Fibroblast of skin of right quadriceps (primary cell): ENCODE data around the gene RPL29.

Experiments
- DNase-seq: peaks from one replicate; pipeline ENCODE4 v3.0.0-alpha.2; 2013

The RPL29 gene

GRCh38 chr3:51961602-51962569 lies 33.8 kb downstream of the RPL29 start:
- DNase-seq, result no peak

GRCh38 chr3:51961011-51961410 lies 34.7 kb downstream of the RPL29 start:
- DNase-seq, result no peak

DNA sequence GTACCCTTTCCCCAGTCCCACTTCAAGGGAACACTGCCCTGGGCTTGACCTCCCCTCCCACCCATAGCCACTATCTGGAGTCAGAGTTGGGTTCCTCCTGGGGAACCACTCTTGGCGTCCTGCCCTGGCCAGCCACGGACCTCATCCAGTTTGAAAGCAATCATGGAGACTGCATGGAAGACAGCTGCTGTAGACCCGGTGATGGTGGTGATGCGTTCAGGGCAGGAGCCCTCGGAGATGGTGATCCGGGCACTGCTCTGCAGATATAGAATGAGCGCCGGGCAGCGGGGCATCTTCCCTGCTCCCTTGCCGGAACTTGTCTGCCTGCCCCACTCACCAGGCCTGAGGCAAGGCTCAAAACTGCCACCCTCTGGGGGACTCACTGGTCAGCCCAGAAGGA lies 35.3 kb downstream of the RPL29 start:
- DNase-seq, result no peak

DNA sequence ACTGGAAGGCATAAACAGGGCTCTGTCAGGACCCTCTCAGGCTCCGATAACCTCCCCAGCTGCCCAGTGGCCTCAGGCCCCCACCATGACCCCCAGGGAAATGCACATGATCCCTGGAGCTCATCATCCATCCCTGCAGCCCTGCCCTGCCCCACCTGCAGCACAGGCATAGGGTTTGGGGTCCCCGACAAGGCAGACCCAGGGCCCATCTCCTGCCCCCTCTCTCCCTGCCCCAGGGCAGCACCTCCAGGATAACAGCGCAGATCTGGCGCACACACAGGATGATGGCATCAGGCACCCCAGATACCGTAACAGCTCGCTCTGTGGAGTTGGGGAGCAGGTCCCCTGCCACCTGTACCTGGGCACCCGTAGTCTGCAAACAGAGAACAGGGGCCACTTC lies 36.0 kb downstream of the RPL29 start:
- DNase-seq, result no peak

GRCh38 chr3:51958603-51959521 lies 36.8 kb downstream of the RPL29 start:
- no peak for DNase-seq

DNA sequence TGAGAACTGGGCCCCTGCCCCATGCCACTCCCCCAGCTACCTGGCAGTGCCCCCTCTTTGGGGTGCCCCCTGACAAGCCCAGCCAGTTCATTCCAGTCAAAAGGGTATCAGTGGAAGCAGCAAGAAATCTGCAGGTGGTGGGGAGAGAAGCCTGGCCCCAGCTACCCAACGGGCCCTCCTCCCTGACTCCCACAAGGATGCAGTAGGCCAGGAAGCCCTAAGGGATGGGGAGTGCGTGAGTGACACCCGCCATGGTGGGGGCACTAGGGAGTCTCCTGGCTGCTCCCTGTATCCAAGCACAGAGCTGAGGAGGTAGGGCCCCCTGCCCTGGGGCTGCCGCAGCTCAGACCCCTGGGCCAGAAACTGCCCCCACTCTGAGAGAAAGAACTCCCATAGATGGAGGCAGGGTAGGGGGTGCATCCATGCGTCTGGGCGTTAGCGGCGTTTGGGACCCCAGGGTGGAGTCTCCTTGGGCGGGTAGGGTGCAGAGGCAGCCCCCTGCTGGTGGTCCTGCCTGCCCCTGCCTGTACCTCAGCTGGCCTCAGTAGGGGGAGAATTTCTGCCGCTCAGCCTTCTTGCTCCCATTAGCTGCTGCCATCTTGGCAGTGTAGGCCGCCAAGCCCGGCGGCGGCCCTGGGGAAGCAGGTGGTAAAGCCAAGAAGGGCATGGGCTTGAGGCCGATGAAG lies 38.0 kb downstream of the RPL29 start:
- no peak for DNase-seq

GRCh38 chr3:51955893-51956770 lies 39.6 kb downstream of the RPL29 start:
- DNase-seq, result peak; percentile 39

DNA sequence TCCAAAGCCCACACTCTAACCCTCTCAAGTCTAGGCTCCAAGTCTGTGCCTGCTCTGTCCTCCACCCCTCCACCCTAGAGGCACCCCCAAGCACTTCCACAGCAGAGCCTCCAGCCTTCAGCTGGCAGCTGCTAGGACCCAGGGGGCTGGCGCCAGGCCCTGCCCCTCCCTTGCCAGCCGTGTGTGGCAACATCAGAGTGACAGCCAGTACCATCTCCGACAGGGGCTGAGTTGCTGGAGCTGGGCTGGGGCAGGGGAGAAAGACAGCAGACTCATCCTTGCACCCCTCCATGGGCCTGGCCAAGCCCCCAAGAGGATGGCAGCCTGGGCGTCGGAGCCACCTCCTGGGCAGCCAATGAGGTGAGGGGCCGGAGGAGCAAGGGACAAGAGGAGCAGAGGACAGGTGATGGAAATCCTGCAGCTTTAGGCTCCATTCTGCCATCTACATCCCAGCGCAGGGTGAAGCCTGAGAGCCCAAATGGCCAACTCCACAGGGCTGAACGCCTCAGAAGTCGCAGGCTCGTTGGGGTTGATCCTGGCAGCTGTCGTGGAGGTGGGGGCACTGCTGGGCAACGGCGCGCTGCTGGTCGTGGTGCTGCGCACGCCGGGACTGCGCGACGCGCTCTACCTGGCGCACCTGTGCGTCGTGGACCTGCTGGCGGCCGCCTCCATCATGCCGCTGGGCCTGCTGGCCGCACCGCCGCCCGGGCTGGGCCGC lies 40.4 kb downstream of the RPL29 start, which contains the start of gene GPR62:
Gene GPR62, plus strand, starts transcription at position 207 of the 718 bp plus-strand sequence. Its CDS starts 272 bp downstream, at position 479.
- no peak for DNase-seq

GRCh38 chr3:51954713-51955112 lies 41.0 kb downstream of the RPL29 start:
- DNase-seq, result no peak

DNA sequence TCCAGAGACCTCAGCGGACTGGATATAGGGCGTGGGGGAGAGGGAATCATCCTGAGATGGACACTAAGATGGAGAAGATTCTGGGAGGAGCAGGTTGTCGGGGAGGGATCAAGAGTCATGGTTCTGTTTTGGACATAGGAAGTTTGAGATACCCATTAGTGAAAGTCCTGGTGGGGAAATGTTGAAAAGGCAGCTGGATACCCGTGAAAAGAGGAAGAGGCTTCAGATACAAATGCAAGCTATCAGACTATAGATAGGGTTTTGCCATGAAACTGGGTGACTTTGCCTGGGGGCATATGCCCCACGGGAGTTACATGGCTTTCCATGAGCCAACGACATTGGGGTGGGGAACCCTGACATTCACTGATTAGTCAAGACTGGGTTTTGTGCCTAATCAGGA lies 41.6 kb downstream of the RPL29 start:
- DNase-seq, result no peak

DNA sequence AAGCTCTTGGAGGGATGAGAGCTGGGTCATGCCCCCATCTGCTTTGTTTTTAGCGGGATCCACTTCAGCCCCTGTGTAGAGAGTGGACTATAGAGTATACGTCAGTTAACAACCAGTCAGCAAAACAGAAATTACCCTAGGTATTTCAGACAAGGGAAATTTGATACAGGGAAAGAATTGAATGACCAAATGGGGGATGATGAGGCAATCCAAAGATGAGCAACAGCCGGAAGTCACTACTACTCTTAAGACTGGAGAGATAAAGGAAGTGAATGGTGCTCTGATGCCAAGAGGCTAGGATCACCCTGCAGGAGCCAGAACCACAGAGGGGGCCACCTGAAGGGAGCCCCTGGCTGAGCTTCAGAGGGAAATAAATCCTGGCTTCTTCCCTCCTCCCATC lies 42.2 kb downstream of the RPL29 start:
- peak; percentile 68 for DNase-seq

DNA sequence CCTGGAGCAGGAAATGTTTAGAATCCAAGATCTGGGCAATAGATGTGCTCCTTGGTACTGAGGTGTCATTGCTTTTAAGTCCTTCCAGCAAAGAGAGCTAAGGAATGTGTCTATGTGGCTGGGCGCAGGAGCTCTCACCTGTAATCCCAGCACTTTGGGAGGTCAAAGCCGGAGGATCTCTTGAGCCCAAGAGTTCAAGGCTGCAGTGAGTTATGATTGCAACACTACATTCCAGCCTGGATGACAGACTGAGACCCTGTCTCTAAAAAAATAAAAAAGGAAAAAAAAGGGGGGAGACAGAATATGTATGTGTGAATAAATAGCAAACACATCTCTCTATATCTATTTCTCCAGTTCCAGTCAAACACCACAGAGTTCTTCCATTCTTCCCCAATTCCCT lies 44.8 kb downstream of the RPL29 start:
- no peak for DNase-seq

DNA sequence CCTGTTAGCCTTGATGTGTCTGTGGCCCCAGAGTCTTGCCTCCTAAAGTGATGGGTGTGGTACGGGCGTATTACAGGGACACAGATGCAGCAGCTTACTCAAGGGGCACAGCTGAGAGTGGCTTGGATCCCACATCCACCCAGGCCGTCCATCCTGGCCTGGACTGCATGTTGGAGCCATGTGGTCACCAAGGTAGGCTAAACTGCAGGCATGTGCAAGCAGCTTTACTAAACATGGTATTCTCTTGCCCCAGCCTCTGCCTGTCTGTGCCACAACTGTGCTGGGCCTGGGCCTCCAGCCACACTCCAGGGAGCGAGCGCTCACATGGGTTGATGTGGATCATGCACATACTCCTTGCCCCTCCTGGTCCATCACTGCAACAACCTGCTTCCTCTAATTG lies 46.6 kb downstream of the RPL29 start:
- DNase-seq, result no peak

GRCh38 chr3:51948016-51948580 lies 47.6 kb downstream of the RPL29 start:
- DNase-seq, result no peak

GRCh38 chr3:51947215-51947900 lies 48.3 kb downstream of the RPL29 start:
- no peak for DNase-seq

GRCh38 chr3:51946796-51947195 lies 48.9 kb downstream of the RPL29 start:
- no peak for DNase-seq

DNA sequence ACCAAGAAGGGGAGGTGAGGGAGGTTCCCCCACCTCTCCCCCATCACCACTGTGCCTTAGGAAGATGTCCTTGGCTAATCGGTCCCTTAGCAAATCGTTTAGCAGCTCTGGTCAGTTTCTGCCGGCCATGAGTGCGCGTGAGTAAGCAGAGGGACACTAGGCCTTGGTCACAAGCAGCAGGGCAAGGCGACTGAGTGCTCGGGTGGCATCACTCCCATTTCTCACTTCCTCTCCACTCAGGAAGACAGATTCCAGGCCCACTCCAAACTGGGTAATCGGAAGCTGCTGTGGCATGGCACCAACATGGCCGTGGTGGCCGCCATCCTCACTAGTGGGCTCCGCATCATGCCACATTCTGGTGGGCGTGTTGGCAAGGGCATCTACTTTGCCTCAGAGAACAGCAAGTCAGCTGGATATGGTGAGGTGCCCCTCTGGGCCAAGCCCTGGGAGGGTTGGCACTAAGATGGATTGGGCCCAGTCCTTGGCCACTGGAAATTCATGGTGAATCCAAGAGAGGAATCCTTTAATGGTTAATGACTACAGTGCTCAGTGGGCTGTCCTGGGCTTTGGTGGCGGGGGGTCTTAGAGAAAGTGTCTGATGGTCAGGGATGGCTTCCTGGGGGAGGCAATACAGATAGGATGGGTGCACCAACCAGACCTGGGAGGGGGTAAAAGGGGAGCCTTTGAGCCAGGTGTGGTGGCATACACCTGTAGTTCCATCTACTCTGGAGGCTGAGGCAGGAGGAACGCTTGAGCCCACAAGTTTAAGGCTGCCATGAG lies 49.6 kb downstream of the RPL29 start:
- no peak for DNase-seq

DNA sequence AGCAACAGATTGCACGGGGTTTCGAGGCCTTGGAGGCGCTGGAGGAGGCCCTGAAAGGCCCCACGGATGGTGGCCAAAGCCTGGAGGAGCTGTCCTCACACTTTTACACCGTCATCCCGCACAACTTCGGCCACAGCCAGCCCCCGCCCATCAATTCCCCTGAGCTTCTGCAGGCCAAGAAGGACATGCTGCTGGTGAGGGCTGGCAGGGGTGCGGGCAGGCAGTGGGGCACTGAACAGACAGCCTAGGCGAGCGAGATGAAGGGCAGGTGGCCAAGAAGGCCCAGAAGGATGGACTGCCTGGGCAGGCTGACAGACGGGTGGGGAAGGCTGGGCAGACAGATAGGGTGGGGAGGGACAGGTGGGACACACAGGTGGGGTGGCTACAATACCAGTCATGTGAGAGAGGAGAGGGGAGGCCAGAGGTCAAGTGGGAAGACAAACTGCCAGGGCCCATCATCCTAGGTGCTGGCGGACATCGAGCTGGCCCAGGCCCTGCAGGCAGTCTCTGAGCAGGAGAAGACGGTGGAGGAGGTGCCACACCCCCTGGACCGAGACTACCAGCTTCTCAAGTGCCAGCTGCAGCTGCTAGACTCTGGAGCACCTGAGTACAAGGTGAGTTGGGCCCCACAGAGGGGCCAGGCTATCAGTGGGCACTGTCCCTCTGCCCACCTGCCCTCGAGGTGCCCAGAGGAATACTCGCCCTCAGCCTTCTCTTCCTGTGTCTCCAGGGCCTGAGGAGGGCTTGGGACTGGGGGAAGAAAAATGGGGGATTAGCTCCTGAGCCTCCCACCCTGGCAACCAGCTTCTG lies 50.5 kb downstream of the RPL29 start:
- DNase-seq, result no peak
